SK-N-SH (cell line): ENCODE data around the gene CHEK2. TPM values are rescaled to one million over a fixed set of nuclear protein-coding genes. Genes with fewer than 3 reads are reported as not detected.

ENCODE experiments used
- CTCF ChIA-PET: fragments of 300-600, 350-600 bp; formaldehyde crosslinking; extraction: SDS; loops from one replicate; lab custom pipeline; 2021; lab: Yijun Ruan, JAX
- POLR2A ChIA-PET: fragments of 350-600 bp; sonication (Branson Sonifier 250); formaldehyde crosslinking; extraction: SDS; loops from one replicate; lab custom pipeline; 2020; ENCODE audit warnings: antibody characterized with exemption, inconsistent platforms; lab: Yijun Ruan, JAX
- DNase-seq: peaks from one replicate; pipeline ENCODE4 v3.0.0; 2012
- H2AFZ ChIP-seq: fragments of 200-600 bp; sonication (generic); 2 replicates; pipeline ENCODE4 v1.8.1; 2016; ENCODE audit warnings: antibody characterized with exemption, mild to moderate bottlenecking, low read depth
- H3F3A ChIP-seq: fragments of 200-600 bp; sonication (generic); replicated peaks from 2 replicates; pipeline ENCODE3; 2016; ENCODE audit warnings: antibody characterized with exemption, mild to moderate bottlenecking; ENCODE audit not compliant: insufficient read depth
- H3K27ac ChIP-seq, 2 experiments: fragments of 200-500 bp in 1 of 2; fragments of 200-600 bp in 1 of 2; sonication (Bioruptor generic) in 1 of 2; sonication (generic), shearing (Covaris generic) in 1 of 2; 2 replicates each; pipeline versions ENCODE4 v1.5.1 to v1.6.1; 2014 to 2016; ENCODE audit warnings: low read depth in 2 of 2, inconsistent platforms in 1 of 2, low read length in 1 of 2, mild to moderate bottlenecking in 1 of 2, mixed read lengths in 1 of 2
- H3K27me3 ChIP-seq: fragments of 200-600 bp; sonication (generic), shearing (Covaris generic); 2 replicates; pipeline ENCODE4 v1.6.1; 2016; ENCODE audit warnings: mixed run types; ENCODE audit not compliant: insufficient read depth
- H3K36me3 ChIP-seq, 2 experiments: fragments of 200-500 bp in 1 of 2; fragments of 200-600 bp in 1 of 2; sonication (Bioruptor generic) in 1 of 2; sonication (generic) in 1 of 2; replicated peaks in 1 of 2; 2 replicates each; pipeline versions ENCODE3 to v1.5.1; 2014 to 2016; ENCODE audit warnings: low read length in 1 of 2, mild to moderate bottlenecking in 1 of 2; ENCODE audit not compliant: insufficient read depth in 2 of 2, control insufficient read depth in 1 of 2
- H3K4me1 ChIP-seq, 2 experiments: fragments of 200-500 bp in 1 of 2; fragments of 200-600 bp in 1 of 2; sonication (Bioruptor generic) in 1 of 2; sonication (generic), shearing (Covaris generic) in 1 of 2; 2 replicates each; pipeline versions ENCODE4 v1.5.1 to v1.6.1; 2014 to 2016; ENCODE audit warnings: low read depth in 1 of 2, low read length in 1 of 2, mixed run types in 1 of 2; ENCODE audit not compliant: insufficient read depth in 2 of 2, control insufficient read depth in 1 of 2
- H3K4me2 ChIP-seq: fragments of 200-600 bp; sonication (generic), shearing (Covaris generic); 2 replicates; pipeline ENCODE4 v1.6.1; 2017; ENCODE audit warnings: mixed run types
- H3K4me3 ChIP-seq, 2 experiments: fragments of 200-500 bp in 1 of 2; fragments of 200-600 bp in 1 of 2; sonication (Bioruptor generic) in 1 of 2; sonication (generic), shearing (Covaris generic) in 1 of 2; 2 replicates each; pipeline versions ENCODE4 v1.5.1 to v1.8.1; 2014 to 2016; ENCODE audit warnings: low read depth in 2 of 2, inconsistent platforms in 1 of 2, low read length in 1 of 2, mild to moderate bottlenecking in 1 of 2, mixed read lengths in 1 of 2, moderate library complexity in 1 of 2
- H3K79me2 ChIP-seq: fragments of 200-600 bp; sonication (generic); 2 replicates; pipeline ENCODE4 v1.8.1; 2017; ENCODE audit warnings: mild to moderate bottlenecking; ENCODE audit not compliant: insufficient read depth
- H3K9ac ChIP-seq: fragments of 200-600 bp; sonication (generic); 2 replicates; pipeline ENCODE4 v1.6.1; 2017; ENCODE audit warnings: mixed run types
- H3K9me2 ChIP-seq: fragments of 200-600 bp; sonication (generic); 2 replicates; pipeline ENCODE4 v1.6.1; 2017; ENCODE audit warnings: mixed run types
- H3K9me3 ChIP-seq: fragments of 200-600 bp; sonication (generic); 2 replicates; pipeline ENCODE4 v1.6.1; 2017; ENCODE audit warnings: mixed run types, mild to moderate bottlenecking, moderate library complexity
- H4K20me1 ChIP-seq: fragments of 200-600 bp; sonication (generic); 2 replicates; pipeline ENCODE4 v1.6.1; 2017; ENCODE audit warnings: mild to moderate bottlenecking, mixed run types; ENCODE audit not compliant: insufficient read depth
- CHD2 ChIP-seq: fragments of 150-350 bp; IDR thresholded peaks from 2 replicates; pipeline ENCODE4 v1.6.1; 2018; ENCODE audit warnings: low read length; ENCODE audit not compliant: partially characterized antibody
- ELF1 ChIP-seq: IDR thresholded peaks from 2 replicates; pipeline ENCODE4 v1.4.0; 2012
- EZH2phosphoT487 ChIP-seq: fragments of 200-600 bp; sonication (generic); IDR thresholded peaks from 2 replicates; pipeline ENCODE4 v1.6.1; 2017; ENCODE audit warnings: low read depth, mixed run types, mild to moderate bottlenecking, antibody characterized with exemption, moderate library complexity, borderline replicate concordance
- FOSL2 ChIP-seq: IDR thresholded peaks from 2 replicates; pipeline ENCODE4 v1.4.0; 2012; ENCODE audit warnings: low read depth, mild to moderate bottlenecking, moderate library complexity, borderline replicate concordance
- FOXJ3 ChIP-seq: sonication (generic); formaldehyde crosslinking; IDR thresholded peaks from 2 replicates; pipeline ENCODE4 v1.5.1; 2020; ENCODE audit warnings: mild to moderate bottlenecking, missing genetic modification reagents
- FOXM1 ChIP-seq: IDR thresholded peaks from 2 replicates; pipeline ENCODE4 v1.4.0; 2012; ENCODE audit warnings: low read depth, mild to moderate bottlenecking
- GABPA ChIP-seq: IDR thresholded peaks from 2 replicates; pipeline ENCODE4 v1.4.0; 2012; ENCODE audit warnings: low read depth, mild to moderate bottlenecking
- JUND ChIP-seq: IDR thresholded peaks from 2 replicates; pipeline ENCODE4 v1.4.0; 2012
- MEF2A ChIP-seq: IDR thresholded peaks from 2 replicates; pipeline ENCODE4 v1.4.0; 2012; ENCODE audit warnings: low read depth, borderline replicate concordance
- MXI1 ChIP-seq: IDR thresholded peaks from 2 replicates; pipeline ENCODE4 v1.6.1; 2012; ENCODE audit warnings: mild to moderate bottlenecking, low read depth, low read length, improper control_type of control experiment
- NFIC ChIP-seq: IDR thresholded peaks from 2 replicates; pipeline ENCODE4 v1.4.0; 2012; ENCODE audit warnings: borderline replicate concordance
- POLR2AphosphoS5 ChIP-seq: IDR thresholded peaks from 2 replicates; pipeline ENCODE4 v1.6.1; 2012; ENCODE audit warnings: low read depth, low read length
- RCOR1 ChIP-seq: fragments of 150-350 bp; IDR thresholded peaks from 2 replicates; pipeline ENCODE4 v1.6.1; 2017; ENCODE audit warnings: antibody characterized with exemption, low read length
- SIN3A ChIP-seq: IDR thresholded peaks from 2 replicates; pipeline ENCODE4 v1.6.1; 2012; ENCODE audit warnings: low read depth, mild to moderate bottlenecking, low read length, moderate library complexity, borderline replicate concordance
- SMC3 ChIP-seq: IDR thresholded peaks from 2 replicates; pipeline ENCODE4 v1.6.1; 2012; ENCODE audit warnings: low read depth, low read length, improper control_type of control experiment
- TAF1 ChIP-seq: IDR thresholded peaks from 2 replicates; pipeline ENCODE4 v1.6.1; 2012; ENCODE audit warnings: low read depth, mild to moderate bottlenecking, low read length, moderate library complexity, borderline replicate concordance
- TCF12 ChIP-seq: IDR thresholded peaks from 2 replicates; pipeline ENCODE4 v1.4.0; 2012
- TEAD4 ChIP-seq: IDR thresholded peaks from 2 replicates; pipeline ENCODE4 v1.4.0; 2012; ENCODE audit warnings: mild to moderate bottlenecking, borderline replicate concordance; ENCODE audit not compliant: insufficient read depth
- USF1 ChIP-seq: IDR thresholded peaks from 2 replicates; pipeline ENCODE4 v1.4.0; 2012; ENCODE audit warnings: low read depth, borderline replicate concordance
- USF2 ChIP-seq: fragments of 150-350 bp; IDR thresholded peaks from 2 replicates; pipeline ENCODE4 v1.6.1; 2017; ENCODE audit warnings: antibody characterized with exemption, low read length, low read depth, borderline replicate concordance
- YY1 ChIP-seq: IDR thresholded peaks from 2 replicates; pipeline ENCODE4 v1.4.0; 2012; ENCODE audit warnings: low read depth, mild to moderate bottlenecking
- WGBS: methylation state at CpG from one replicate; pipeline ENCODE4 v1.1.6; 2017; ENCODE audit warnings: low lambda C conversion rate; 5-methylcytosine and 5-hydroxymethylcytosine counted together
- polyA plus RNA-seq, 3 experiments: library from polyadenylated mRNA; depleted of rRNA; stranded (reverse); fragments of >200 nt; gene quantifications; 2 replicates each; pipeline ENCODE4 v1.2.3, GENCODE V29; 2012
- TF ChIP-seq, protein P1 (sequence below): IDR thresholded peaks from 2 replicates; pipeline ENCODE4; 2012
- TF ChIP-seq, protein P2 (sequence below): IDR thresholded peaks from 2 replicates; pipeline ENCODE4 v1.6.1; 2012; ENCODE audit warnings: mild to moderate bottlenecking, low read depth, low read length, moderate library complexity
- TF ChIP-seq, protein P3 (sequence below): fragments of 150-350 bp; IDR thresholded peaks from 2 replicates; pipeline ENCODE4 v1.6.1; 2016; ENCODE audit warnings: mild to moderate bottlenecking, low read depth, low read length
- TF ChIP-seq, protein P4 (sequence below): IDR thresholded peaks from 2 replicates; pipeline ENCODE4 v1.4.0; 2012; ENCODE audit warnings: low read depth

Gene CHEK2
- 12.0 and 20.7 TPM in 2 replicates for polyA plus RNA-seq (2012; rRNA removed)
- polyA plus RNA-seq (2012; cell fraction: cytosol; rRNA removed), result 11.1 and 11.3 TPM in 2 replicates
- polyA plus RNA-seq (2012; cell fraction: nucleus; rRNA removed), result 45.3 and 54.0 TPM in 2 replicates

GRCh38 chr22:28741785-28742561 is at the start of gene CHEK2, which contains the start of gene HSCB:
Gene CHEK2, minus strand, starts transcription at chr22:28741820. Its CDS starts 7,099 bp downstream, at chr22:28734721.
Gene HSCB, plus strand, starts transcription at chr22:28742039. Its CDS starts 57 bp downstream, at chr22:28742096.
- Histone ChIP-seq H3K9me3 (no peaks in the 10 kb centered on the region), H3K79me2 (peaks cover 42% of the 10 kb centered on the region), H3F3A (peaks cover 11% of the 10 kb centered on the region), H3K4me1 (peaks cover 0 to 11% of the 10 kb centered on the region in 2 experiments; a peak in 1 of 4 replicates), H3K9ac (peak within 1 kb of the TSS; percentile 95), H3K9me2 (no peaks in the 10 kb centered on the region), H3K4me3 (peak within 1 kb of the TSS; percentile 74 to 90), H3K27ac (peak within 1 kb of the TSS; percentile 96 to 99), H3K4me2 (peak within 1 kb of the TSS; percentile 90), H2AFZ (peak within 1 kb of the TSS; percentile 98), H3K27me3 (no peaks in the 10 kb centered on the region), H4K20me1 (no peaks in the 10 kb centered on the region), H3K36me3 (peaks cover 19% of the 10 kb centered on the region in 2 experiments)
- ChIA-PET POLR2A (interaction anchor here (0.9 to 1.3 kb wide), 2 partner anchors 58 to 62 kb away, joined by 3 read pairs; partner anchors contain the start of gene TTC28), CTCF (interaction anchor here (1.0 kb wide), 1 partner anchor 87 kb away, joined by 3 read pairs; no protein-coding TSS in a partner anchor)
- peak; percentile 94 for DNase-seq
- WGBS, result 0% methylated on average over 32 of the region's 54 CpGs
- TF ChIP-seq USF1 (peak; percentile 74; the same call in 1 of the 2 replicates), POLR2AphosphoS5 (peak; percentile 93), RCOR1 (peak; percentile 15; the same call in 1 of the 2 replicates), YY1 (no peak), TAF1 (peak; percentile 15; the same call in 1 of the 2 replicates), NFIC (no peak), EZH2phosphoT487 (no peak), FOSL2 (no peak), MXI1 (peak; percentile 15; the same call in 1 of the 2 replicates), USF2 (no peak), SMC3 (no peak), ELF1 (peak; percentile 77), FOXM1 (no peak), TCF12 (no peak), FOXJ3 (CRISPR knock-in tag) (no peak), TEAD4 (no peak), JUND (no peak), SIN3A (no peak), MEF2A (no peak), CHD2 (peak; percentile 87), GABPA (peak; percentile 83)
- TF ChIP-seq, protein P1, sequence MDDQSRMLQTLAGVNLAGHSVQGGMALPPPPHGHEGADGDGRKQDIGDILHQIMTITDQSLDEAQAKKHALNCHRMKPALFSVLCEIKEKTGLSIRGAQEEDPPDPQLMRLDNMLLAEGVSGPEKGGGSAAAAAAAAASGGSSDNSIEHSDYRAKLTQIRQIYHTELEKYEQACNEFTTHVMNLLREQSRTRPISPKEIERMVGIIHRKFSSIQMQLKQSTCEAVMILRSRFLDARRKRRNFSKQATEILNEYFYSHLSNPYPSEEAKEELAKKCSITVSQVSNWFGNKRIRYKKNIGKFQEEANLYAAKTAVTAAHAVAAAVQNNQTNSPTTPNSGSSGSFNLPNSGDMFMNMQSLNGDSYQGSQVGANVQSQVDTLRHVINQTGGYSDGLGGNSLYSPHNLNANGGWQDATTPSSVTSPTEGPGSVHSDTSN, result peak; percentile 39; the same call in 1 of the 2 replicates
- TF ChIP-seq, protein P2, sequence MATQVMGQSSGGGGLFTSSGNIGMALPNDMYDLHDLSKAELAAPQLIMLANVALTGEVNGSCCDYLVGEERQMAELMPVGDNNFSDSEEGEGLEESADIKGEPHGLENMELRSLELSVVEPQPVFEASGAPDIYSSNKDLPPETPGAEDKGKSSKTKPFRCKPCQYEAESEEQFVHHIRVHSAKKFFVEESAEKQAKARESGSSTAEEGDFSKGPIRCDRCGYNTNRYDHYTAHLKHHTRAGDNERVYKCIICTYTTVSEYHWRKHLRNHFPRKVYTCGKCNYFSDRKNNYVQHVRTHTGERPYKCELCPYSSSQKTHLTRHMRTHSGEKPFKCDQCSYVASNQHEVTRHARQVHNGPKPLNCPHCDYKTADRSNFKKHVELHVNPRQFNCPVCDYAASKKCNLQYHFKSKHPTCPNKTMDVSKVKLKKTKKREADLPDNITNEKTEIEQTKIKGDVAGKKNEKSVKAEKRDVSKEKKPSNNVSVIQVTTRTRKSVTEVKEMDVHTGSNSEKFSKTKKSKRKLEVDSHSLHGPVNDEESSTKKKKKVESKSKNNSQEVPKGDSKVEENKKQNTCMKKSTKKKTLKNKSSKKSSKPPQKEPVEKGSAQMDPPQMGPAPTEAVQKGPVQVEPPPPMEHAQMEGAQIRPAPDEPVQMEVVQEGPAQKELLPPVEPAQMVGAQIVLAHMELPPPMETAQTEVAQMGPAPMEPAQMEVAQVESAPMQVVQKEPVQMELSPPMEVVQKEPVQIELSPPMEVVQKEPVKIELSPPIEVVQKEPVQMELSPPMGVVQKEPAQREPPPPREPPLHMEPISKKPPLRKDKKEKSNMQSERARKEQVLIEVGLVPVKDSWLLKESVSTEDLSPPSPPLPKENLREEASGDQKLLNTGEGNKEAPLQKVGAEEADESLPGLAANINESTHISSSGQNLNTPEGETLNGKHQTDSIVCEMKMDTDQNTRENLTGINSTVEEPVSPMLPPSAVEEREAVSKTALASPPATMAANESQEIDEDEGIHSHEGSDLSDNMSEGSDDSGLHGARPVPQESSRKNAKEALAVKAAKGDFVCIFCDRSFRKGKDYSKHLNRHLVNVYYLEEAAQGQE, result no peak
- TF ChIP-seq, protein P3, sequence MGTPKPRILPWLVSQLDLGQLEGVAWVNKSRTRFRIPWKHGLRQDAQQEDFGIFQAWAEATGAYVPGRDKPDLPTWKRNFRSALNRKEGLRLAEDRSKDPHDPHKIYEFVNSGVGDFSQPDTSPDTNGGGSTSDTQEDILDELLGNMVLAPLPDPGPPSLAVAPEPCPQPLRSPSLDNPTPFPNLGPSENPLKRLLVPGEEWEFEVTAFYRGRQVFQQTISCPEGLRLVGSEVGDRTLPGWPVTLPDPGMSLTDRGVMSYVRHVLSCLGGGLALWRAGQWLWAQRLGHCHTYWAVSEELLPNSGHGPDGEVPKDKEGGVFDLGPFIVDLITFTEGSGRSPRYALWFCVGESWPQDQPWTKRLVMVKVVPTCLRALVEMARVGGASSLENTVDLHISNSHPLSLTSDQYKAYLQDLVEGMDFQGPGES, result peak; percentile 69
- TF ChIP-seq, protein P4, sequence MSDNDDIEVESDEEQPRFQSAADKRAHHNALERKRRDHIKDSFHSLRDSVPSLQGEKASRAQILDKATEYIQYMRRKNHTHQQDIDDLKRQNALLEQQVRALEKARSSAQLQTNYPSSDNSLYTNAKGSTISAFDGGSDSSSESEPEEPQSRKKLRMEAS, result peak; percentile 83
